NCI-H2171 treated with DMSO at 0.1 percent for 48 hours (cell line): ENCODE data around the gene PIGZ.

Experiments used
- DNase-seq: peaks from one replicate; lab custom pipeline; 2025; lab: John Stamatoyannopoulos, UW

The PIGZ gene

DNA sequence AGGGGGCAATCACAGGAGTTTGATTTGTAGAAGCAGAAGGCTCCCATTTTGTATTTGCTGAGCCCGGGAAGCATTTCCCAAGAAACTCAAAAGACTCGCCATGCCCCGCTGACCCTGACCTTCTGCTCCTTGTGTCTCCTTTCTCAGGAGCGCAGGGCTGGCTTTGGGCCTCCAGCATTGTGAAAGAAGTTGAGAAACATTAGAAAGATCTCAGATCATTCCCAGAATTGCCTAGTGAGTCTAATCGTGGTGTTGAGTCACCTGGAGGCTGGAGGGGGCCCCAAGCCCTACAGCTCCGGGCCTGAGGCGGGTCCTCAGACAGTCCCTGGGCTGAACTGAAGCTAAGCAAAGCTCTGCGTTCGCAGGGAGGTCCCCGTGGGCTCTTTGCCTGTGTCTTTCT is 10.9 kb upstream of the PIGZ start:
- DNase-seq: no peak

DNA sequence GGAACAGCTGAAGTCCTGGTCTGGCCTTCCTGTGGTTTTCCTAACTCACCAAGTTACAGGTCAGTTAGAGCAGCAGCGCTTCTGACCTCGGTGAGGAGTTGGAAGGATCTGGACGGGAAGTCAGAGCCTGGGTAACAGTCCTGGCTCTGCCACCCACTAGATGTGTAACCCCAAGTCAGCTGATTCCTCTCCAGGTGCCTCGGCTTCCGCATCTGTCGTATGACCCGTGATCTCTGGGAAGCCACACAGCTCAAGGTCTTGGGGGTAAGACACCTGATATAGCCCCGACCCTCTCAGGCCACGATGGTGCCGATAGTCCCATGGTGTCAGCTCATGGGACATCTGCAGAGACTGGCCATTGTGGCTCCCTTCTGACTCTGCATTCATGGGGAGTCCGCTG is 8.3 kb upstream of the PIGZ start:
- DNase-seq: no peak

DNA sequence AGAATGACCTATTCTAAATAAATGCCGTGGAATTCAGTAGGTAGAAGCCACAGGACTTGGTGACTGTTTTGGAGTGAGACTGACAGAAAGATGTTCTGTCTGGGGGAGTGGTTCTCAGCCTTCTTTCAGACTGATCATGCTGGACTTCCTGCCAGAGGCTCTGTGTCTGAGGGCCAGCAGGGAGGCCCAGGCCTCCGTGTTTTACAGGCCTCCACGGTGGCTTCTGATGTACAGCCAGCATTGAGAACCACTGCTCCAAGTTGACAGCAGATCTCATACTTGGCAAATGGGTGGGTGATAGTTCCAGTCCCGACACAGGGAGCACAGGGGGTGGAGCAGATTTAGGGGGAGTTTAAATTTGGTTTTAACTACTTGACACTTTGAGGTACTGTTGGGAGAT is 6.7 kb upstream of the PIGZ start:
- no peak for DNase-seq

DNA sequence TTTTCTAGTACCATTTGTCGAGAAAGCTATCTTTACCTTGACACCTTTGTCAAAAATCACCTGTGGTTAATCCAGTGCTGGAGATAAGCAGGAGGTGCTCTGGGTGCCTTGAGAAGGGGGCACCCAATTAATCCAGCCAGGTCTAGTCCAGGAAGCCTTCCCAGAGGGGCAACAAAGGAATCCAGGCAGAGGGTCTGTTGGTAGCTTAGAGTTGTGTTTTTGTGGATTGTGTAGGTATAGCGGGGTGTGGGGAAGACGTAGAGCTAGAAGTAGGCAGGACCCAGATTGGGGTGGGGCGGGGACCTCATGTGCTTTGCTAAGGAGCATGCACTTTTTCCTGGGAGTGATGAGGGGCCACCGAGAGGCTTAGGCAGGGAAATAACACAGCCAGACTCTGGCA is 6.0 kb upstream of the PIGZ start:
- no peak for DNase-seq

DNA sequence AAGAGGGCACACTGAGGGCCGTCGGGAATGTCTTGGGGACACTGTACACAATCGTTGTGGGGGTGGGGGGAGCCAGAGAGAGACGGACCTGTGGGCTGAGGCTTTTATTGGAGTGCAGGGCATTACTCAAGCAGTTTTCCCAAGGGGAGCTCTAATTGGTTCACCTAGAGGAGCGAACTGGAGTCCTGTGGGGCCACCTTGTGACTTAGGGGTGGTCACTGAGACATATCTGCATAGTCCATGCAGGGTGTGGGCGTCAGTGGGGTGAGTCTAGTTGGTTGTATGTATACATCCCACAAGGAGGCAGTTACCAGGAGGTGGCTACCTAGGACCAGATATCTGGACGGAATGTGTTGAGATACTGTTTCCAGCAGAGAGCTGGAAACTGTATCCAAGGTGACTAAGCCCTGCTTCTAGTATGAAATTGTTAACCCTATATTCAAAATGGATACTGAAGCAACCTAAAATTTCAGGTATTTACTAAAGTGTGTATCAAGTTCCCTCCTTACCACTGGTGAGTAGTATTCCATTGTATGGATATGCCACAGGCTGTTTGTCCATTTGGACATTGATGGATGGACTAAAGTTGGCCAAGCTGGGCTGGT is 2.6 kb upstream of the PIGZ start:
- no peak for DNase-seq

DNA sequence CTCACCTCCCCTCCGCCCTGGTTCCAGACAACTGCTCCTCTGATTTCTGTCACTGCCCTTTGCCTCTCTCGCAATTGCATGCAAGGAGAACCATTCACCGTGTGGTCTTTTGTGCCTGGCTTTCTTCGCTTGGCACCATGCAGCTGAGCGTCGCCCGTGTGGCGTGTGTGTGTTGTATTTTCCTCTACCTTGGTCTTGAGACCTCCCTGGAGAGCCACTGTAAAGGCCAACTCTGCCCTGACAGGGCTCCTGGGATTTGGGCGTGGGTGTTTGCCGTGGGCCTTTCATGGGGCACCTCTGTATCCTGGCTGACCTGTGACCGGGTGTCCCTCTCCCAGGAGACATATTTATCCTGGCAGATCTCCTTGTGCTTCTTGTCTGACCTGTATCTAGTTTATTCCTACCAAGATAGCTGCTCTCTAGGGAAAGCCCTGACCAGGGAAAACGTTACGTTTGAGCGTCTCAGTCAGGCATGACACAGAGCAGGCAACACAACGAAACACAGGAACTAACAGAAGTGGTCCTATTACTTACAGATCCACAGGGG is 2.0 kb upstream of the PIGZ start:
- no peak for DNase-seq

DNA sequence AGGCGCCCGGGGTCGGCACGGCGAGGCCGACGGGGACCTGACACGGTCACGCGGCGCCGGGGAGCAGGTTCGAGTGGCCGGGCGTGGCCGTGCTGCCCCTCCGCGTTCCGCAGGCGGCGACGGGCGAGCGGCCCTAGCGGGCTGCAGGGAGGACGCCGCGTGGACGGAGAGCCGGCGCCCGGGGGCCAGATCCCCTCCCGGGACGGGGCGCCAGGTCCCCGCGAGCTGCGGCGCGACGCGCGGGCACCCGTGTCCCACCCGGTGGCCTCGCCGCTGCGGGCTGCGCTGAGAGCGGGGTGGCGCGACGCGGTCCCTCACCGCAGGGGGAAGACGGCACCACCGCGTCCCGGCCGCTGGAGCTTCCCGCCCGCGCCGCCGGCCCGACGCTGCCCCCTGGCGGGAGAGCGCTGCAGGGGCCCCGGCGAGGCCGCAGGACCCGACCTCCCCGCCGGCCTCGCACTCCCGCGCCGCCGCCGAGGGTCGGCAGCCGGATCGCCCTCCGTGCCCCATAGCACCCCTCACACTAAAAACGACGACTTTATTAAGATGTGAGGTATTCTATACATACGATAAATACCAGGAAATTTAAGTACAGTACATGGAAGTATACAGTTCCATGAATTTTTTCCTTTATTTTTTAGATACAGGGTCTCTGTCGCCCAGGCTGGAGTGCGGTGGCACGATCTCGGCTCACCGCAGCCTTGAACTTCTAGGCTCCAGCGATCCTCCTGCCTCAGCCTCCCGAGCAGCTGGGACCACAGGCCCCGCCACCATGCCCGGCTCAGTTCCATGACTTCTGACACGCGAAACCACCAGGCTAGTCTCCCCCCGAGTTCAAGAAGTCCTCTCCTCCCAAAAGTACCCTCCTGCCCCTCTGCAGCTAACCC is 1.3 kb upstream of the PIGZ start:
- peak; percentile 56 for DNase-seq

DNA sequence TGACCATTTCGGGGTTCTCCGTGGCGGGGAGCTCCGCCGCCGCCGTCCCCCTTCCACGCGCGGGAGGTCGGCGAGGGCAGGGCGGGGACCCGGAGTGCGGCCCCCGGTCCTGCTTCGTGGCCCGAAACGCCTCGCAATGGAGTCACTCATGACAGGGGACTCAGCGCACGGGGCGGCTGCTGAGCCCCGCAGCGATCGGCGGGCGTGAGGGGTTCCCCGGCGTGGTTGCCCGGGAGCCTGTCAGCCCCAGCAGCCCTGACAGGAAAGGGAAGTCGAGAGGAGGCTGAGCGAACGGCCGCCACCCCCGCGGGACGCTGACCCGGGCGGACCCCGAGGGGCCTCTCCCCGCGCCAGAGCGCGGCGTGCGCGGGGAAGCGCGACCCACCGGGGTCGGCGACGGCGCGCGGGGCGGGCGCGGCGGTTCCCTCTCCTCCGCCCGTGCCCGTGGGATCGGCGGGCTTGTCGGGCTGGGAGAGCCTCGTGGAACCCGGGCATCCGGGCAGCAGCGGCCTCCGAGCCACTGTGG is 564 bp upstream of the PIGZ start:
- DNase-seq: no peak

DNA sequence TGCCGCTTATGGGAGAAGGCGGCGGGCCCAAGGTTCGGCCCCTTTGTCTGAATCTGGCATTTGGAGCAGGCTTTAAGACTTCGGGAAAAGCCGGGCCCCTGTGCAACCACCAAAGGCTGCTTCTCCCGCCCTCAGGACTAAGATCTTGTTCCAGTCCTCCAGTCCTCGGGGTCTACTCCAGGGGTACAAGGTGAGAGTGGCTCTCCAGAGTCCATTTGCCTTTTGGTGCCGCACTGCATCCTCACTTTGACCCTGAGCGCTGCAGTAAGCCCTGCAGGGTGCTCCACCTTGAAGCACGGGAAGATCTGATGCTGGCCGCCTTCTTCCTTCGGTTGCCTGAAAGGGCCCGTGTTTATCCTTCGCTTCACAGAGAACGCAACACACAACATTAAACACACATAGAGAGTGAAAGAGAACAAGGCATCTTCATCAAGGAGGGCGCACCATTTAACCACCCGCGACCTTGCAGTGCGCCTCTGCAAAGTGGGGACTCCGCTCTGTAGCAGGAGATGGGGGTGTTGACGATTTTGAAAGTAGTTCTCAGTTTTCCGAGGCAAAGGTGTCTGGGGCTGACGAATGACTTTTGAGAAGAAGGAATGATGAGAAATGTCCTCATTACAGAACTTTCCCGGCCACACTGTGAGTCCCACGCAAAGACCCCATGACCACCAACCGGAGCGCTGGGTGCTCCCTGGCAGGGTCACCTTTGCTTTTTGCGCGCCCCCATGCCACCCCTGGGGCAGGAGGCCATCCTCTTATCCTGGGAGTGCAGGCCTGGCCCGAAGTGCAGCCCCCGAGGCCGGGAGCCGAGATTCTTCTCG is 1.0 kb downstream of the PIGZ start:
- DNase-seq: no peak

DNA sequence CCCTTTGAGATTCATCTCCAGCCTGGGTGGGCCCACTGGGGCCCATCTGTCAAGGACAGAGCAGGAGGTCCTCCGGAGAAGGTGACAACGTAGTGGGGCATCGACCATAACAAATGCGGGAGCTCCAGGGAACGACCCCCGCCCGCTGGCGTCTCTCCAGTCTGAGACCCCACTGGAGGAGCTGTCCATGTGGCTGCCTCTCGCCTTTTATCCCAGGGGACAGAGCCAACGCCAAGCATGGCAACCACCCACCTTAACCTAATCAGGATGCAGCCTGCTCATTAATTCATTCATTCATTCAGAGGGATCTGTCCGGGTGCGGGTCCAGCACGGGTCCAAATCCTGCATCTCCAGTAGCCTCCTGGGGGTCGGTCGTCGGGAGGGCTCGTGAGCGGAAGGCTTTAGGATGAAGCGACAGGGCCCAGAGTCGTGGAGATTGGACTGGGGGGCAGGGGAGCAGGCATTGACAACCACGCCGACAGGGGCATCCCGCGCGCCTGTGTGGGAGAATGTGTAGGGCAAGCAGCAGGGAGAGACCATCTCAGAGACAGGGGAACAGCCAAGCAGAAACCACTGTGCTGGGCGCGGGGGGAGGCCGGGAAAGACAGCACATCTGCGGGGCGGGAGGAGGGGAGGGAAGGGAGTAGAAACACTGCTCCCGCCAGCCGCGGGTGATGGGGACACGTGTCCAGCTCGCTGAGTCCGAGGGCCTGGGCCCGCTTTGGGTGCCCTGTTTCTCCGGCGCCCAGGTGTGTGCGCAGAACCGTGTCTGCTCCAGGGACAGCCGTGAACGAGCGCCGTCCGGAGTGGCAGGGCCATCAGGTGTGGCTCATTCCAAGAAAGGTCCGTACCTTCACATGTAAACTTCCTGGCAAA is 1.9 kb downstream of the PIGZ start:
- DNase-seq: no peak

DNA sequence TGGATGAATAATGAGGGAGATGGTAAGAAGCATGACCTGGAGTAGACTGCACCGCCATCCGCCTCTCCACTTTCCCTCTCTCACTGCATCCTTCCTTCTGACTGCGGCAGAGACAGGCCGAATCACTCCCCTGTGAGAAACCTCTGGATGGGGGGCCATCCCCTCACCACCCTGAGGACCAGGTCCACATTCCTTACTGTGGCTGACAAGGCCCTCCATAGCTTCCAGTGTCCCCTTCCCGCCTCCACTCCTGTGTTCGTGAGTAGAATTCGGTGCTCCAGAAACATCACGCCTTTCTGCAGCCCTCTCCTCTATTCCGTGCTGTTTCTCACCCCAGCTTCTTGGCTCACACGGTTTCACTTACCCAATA is 2.8 kb downstream of the PIGZ start:
- DNase-seq: no peak

DNA sequence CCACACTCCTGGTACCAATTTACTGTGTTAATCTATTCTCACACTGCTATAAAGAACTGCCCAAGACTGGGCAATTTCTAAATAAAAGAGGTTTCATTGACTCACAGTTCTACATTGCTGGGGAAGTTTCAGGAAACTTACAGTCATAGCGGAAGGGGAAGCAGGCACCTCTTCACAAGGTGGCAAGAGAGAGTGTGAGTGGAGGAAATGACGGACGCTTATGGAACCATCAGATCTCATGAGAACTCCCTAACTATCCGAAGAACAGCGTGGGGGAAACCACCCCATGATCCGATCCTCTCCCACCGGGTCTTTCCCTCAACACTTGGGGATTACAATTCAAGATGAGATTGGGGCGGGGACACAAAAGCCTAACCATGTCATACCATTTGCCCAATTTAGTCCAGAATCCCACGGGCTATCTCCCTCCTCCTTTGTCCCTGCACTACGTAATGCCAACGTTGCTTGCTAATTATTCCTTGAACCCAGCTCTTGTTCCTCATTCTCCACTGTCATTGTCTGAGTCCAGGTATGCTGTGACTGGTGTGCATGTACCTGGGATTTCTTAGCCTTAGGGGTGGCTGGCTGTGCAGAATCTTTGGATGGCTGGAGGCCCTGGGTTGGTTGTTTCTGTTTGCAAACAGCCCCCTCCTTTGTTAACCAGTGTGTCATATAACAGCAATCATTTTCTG is 3.4 kb downstream of the PIGZ start:
- no peak for DNase-seq

DNA sequence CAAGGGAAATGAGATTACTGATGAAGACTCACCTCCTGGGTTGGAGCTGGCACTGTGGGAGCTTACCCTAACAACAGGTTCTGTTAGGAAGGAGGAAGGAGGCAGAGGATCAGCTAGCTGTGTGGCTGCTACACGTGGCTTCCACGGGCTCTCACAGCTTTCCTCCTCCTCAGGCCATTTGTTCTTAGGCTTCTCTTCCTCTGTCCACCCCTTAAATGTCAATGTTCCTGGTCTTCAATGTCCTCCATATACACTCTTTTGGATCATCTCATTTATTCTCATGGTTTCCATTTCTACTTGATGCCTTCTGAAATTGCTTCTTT is 5.0 kb downstream of the PIGZ start:
- no peak for DNase-seq

DNA sequence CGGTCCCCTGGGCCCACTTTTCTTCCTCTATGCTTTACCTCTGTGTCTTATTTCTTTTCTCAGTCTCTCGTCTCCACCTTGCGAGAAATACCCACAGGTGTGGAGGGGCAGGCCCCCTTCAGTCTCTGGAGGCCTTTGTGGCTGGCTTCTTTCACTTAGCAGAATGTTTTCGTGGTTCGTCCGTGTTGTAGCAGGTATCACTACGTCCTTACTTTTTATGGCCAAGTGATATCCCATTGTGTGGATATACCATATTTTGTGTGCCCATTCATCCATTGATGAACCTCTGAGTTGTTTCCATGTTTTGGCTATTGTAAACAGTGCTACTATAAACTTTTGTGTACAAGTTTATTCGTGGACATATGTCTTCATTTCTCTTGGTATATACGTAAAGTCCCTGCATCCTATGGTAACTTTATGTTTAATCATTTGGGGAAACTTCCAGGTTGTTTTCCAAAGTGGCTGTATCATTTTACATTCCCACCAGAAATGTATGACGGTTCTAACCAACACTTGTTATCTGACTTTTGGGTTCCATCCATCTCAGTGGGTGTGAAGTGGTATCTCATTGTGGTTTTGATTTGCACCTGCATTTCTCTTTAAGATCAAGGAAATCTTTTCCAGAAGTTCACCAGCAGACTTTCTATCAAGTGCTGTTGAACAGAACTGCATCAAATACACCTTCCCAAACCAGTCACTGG is 5.6 kb downstream of the PIGZ start:
- no peak for DNase-seq

DNA sequence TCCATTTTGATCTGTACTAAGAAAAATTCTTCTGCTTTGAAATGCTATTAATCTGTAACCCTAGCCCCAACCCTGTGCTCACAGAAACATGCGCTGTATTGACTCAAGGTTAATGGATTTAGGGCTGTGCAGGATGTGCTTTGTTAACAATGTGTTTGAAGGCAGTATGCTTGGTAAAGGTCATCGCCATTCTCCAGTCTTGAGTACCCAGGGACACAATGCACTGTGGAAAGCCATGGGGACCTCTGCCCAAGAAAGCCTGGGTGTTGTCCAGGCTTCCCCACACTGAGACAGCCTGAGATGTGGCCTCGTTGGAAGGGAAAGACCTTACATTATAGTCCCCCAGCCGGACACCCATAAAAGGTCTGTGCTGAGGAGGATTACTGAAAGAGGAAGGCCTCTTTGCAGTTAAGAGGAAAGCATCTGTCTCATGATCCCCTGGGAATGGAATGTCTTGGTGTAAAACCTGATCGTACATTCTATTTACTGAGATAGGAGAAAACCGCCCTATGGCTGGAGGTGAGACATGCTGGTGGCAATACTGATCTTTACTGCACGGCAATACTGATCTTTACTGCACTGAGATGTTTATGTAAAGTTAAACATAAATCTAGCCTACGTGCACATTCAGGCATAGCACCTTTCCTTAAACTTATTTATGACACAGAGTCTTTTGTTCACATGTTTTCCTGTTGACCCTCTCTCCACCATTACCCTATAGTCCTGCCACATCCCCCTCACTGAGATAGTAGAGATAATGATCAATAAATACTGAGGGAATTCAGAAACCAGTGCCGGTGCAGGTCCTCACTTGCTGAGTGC is 6.3 kb downstream of the PIGZ start:
- DNase-seq: peak; percentile 14

DNA sequence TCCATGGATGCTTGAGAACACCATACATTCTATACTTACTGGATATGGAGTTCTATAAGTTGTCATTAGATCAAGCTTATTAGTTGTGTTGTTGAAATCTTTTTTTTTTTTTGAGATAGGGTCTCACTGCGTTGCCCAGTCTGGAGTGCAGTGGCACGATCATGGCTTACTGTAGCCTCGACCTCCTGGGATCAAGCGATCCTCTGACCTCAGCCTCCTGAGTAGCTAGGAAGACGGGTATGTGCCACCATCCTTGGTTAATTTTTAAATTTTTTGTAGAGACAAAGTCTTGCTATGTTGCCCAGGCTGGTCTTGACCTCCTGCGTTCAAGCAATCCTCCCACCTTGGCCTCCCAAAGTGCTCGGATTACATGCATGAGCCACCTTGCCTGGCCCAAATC is 13.8 kb downstream of the PIGZ start:
- DNase-seq: no peak

DNA sequence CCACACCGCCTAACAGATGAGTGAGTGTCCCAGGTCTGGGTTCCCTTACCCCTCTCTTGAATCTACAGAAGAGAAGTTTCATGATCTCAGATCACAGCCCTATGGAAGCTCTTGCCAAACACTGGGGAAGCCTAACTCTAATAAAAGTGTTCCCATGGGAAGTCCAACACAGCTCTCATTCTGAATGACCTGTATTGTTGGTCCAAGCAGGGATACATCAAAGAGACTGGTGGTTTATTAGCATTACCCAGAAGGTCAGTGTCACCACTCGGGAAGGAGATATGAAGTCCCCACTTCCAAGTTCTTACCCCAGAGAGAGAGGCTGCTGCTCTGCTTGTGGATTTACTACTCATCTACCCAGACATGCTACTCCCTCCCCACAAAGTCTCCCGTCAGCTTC is 17.3 kb downstream of the PIGZ start:
- no peak for DNase-seq

DNA sequence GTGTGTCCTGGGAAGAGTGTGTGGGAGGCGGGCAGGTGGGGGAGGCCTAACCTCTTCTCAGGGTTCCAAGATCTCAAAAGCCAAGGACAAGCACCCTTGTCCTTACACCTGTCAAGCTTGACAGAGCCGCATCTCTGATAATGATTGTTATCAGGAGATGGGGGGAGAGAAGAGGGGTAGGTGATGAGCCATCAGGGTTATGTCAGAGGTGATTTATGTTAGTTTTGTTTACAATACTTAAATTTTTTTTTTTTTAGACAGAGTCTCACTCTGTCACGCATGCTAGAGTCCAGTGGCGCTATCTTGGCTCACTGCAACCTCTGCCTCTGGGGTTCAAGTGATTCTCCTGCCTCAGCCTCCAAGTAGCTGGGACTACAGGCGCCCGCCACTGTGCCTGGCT is 18.9 kb downstream of the PIGZ start:
- no peak for DNase-seq

DNA sequence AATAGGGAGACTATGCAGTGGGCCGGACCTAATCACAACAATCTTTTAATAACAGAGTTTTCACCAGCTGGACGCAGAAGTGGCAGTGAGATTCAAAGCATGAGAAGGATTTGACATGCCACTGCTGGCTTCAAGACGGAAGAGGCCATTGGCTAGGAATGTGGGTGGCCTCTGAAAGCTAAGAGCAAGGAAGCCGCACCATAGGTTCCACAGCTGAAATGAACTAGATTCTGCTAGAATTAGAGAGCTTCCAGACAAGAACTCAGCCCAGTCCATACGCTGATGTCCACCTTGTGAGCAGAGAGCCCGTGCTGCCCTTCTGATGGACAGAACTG is 19.4 kb downstream of the PIGZ start:
- DNase-seq: no peak
